Pons (tissue), 1 donor: ENCODE results near the gene CACNA2D3.

Experiments
- DNase-seq: peaks from one replicate; pipeline ENCODE4 v3.0.0-alpha.2; 2016; ENCODE audit warnings: low spot score

The CACNA2D3 gene

DNA sequence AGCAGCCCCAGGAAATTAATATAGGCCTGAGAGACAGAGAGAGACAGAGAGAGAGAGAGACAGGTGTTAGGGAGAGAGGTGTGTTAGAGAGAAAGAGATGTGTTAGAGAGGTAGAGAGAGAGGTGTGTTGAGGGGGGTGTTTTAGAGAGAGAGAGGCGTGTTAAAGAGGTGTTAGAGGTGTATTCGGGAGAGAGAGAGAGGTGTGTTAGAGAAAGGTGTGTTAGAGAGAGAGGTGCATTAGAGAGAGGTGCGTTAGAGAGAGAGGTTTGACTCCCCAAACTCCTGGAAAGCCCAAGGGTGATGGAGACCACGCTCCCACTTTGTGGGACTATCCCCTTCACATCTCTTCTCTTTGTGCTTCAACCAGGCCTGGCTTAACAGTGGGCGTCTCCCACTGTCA lies 95.5 kb downstream of the CACNA2D3 start:
- no peak for DNase-seq

DNA sequence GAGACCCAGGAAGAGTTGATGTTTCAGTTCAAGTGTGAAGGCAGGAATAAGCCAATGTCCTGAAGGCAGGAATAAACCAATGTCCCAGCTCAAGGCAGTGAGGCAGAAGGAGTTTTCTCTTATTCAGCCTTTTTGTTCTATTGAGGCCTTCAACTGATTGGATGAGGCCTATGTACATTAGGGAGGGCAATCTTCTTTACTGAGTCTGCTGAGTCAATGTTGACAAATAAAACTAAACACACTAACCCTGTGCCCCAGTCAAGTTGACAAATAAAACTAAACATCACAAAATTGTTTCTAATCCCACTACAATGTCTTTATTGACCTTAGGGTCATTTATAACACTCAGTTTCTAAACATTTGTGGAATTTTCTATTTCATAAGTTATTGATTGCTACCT lies 100.0 kb downstream of the CACNA2D3 start:
- no peak for DNase-seq

DNA sequence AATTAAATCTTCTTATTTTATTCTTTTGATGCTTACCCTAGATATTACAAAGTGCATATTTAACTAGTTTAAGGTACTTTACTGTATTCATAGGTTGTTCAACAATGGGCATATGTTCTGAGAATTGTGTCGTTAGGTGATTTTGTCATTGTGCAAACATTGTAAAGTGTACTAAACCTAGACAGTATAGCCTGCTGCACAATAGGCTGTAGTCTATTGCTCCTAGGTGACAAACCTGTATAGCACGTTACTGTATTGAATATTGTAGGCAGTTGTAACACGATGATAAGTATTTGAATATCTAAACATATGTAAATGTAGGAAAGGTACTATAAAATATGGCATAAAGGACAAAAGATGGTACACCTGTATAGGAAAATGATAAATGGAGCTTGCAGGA lies 100.7 kb downstream of the CACNA2D3 start:
- DNase-seq = no peak

DNA sequence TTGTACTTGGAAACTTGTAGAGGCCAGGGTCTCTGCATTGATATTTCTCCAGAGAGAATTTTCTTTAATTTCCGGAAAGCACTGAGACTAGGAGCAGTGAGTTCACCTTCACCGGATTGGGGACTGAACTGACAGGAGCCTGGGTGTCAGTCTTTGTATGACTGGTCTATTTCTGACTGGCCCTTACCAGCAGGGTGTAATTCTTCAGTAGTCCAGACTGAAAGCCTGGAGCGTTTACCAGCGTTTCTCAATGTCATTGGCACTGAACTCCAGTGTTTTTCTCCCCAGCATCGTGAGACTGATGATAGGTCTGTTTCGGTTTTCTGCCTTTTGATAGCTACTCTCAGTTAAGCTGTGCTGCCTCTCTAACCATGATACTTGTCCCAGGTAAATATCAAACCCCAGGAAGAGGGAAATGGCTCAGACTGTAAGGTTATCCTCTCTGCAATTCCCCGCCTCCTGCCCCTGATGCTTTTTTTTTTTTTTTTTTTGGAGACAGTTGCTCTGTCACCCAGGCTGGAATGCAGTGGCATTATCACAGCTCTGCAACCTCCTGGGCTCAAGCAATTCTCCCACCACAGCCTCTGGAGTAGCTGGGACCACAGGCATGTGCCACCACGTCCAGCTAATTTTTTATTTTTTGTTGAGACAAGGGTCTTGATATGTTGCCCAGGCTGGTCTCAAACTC lies 103.6 kb downstream of the CACNA2D3 start:
- no peak for DNase-seq

DNA sequence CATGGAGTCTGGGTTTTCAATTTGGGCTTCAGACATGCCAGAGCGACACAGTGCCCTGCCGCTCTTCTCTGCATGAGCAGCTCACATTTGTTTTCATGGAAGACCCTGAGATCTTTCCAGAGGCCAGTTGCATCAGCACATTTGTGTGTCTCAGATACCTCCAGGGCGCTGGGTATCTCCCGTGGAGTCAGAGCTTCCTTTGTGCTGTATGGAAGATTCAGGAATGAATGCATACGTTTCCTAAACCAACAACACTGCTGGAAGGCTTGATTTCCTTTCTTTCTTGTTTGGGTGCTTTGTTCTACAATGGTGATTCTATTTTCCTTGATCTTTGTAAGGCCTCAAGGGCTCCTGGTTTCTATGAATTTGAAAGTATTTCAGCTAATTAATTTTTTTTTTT lies 106.5 kb downstream of the CACNA2D3 start:
- DNase-seq = no peak

DNA sequence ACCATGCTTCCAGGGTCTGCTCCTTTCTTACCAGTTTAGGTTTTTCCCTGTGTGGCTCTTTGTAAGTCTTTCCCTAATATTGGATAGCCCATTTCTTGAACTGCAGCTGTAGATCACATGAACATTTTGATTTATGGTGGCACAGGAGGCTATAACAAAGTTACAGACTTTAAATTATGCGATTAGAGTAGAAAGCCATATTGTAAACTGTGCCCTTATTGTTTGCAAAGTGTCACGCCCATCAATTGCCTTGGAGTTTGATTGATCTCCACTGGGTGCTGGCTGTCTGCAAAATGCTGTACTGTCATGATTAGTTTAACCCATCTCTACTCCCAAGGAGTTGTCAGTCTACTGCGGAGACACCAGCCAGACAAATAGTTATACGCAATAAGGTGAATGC lies 110.3 kb downstream of the CACNA2D3 start:
- no peak for DNase-seq

DNA sequence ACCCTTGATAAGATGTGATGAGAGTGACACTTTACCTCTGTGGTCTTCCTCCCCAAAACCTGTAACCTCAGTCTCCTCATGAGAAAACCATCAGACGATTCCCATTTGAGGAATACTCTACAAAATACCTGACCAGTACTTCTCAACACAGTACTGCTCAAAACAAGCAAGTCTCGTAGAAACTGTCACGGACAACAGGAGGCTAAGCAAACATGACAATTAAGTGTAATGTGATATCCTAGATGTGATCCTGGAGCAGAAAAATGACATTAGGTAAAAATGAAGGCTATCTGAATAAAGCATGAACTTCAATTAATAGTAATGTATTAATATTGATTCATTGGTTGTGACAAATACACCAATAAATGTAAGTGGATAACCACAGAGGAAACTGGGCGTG lies 113.6 kb downstream of the CACNA2D3 start:
- DNase-seq = no peak

DNA sequence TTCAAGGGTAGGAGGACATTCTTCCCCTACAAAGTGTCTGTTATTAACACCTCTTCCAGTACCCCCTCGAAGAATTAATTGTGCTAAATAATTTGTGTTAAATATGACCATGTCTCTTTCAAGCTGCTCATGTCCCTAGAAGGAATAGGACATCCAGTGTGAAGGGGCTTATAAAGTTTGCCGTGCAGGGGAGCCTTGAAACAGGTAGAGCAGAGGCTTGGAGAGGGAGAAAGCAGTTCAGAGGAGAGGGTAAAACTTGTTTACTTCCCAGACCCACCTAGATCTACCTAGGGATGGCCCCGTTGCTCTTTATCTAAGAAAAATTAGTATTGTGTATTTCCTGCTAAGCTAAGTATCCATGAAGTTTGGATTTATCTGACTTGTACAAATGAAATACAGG lies 114.8 kb downstream of the CACNA2D3 start:
- DNase-seq = no peak

DNA sequence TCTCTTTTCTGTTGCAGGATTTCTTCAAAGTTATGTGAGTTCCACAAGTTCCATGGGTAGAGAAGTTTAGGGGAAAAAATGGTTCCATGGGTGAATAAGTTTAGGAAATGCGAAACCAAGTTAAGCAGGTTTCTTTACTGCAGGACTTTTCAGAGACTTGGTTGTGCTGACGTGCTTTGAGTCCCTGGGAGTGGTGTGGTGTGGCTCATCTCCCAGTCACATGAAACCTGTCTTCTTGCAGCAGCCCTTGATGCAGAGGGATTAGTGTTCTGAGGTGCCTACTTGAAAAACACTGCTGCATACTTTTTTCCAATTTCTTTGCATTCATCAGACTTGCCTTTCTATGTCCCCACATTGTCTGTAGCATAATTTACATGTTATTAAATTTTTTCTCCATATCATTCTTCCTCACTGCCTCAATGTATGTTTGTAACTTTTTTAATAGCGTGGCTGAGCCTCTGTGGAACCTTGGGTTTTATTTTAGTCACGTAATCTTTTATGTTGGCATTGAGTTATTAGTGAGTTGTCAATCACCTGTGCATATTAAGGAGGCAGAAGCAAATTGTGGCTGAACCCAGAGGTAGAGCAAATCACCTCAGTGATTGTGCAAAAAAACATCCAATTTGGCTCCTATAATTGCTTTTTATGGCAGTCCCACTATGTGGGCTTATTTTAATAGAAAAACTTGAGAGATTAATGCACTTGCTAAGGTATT lies 115.6 kb downstream of the CACNA2D3 start:
- no peak for DNase-seq

DNA sequence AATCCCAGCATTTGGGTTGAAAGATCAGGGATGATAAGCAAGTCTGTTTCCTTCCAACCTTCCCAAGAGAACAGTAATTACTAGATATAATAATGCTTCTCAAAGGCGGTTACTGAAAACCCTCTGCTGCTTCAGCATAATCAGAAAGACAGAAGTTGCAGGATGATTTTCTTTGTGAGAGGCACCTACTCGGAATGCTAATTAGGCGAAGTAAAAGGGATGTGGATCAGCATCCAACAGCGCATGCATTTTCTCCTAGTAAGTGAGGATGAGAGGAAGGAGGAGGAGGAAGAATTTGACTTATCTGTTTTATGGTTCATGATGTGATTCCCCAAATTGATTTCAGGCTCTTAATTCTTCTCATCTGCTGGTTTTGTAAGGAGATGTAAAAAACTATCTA lies 118.0 kb downstream of the CACNA2D3 start:
- no peak for DNase-seq

DNA sequence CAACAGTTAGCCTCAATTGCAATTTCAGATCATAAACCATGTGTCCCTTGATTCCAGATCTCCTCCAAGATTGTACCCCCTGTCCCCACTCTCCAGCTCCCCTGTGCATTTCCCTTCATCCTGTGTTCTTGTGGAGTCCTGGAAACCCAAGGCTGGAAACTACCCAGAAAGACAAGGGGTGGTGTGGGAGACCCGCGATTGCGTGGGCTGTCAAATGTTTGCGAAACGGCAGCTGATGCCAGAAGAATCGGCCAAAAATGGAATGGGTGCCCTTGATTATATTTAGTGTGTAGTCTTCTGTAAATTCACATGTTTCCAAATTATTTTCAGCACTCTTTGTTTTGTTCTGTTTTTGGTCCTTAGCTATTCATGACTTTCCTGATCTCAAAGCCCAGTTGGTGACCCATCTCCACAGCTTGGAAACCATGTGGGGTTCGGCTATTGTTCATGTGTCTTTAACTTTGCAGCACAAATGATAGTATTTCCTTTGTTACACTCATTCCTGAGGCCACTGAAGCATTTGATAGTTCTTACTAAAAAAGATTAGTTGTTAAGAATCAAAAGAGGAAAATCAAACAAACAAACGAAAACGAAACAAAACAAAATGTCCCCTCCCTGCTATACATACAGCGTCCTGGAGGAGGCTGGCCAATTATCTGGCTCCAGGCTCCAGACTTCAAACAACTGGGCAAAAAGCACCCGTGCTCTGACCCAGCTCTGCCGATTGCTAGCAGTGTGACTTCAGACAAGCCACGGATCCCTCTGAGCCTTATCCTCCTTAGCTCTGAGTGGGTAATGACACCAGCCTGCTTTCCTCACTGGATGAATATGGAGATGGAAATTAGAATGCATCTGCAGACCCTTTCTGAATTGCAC lies 120.9 kb downstream of the CACNA2D3 start:
- no peak for DNase-seq

DNA sequence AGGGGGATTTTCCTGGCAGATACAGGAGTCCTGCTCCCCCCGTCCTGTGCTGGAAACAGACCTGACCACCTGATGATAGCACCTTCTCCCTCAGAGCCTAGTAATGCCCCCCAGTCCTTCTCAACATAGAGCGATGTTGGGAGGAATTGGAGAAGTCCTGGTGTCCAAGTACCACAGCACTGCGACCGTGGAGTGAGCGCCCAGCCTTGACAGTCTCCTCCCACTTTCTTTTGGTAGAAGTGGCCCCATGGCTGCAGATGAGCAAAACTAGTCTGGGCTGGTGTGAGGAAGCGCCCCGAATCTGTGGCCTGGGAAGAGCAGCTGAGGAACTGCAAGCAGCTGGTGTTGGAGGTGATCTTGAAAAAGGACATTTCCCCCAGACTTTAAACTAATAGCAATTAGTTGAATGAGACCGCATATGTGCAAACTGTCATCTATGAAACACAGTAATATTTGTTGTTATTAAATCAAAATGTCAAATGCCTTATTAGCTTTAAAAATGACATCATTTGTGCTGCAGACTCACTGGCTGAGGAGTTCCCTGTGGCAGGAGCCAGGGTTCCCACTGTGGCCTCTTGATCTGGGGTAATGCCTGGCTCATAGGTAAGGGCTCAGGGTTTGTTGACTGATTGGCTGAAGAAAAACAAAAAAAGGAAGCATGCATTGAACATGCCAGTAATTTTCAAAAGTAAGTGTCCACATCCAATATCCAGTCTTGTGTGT lies 121.8 kb downstream of the CACNA2D3 start:
- DNase-seq = no peak

DNA sequence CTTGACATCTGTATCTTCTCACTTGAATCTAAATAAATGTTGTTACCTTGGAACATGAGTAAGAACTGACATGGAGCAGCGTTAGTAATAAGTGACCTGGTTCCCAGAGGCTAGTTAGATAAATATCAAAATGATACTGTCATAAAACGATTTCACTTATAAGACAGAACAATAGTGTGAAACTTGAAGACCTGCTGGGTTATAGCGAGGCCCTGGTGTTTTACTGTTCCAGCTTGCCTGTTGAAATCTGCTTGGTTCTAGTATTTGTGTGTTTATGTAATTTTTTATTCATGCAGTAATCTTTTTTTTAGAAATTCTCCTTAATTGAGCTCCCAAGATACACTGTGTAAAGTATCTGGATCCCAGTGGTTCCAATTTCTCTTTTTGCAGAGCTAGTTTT lies 129.4 kb downstream of the CACNA2D3 start:
- no peak for DNase-seq

DNA sequence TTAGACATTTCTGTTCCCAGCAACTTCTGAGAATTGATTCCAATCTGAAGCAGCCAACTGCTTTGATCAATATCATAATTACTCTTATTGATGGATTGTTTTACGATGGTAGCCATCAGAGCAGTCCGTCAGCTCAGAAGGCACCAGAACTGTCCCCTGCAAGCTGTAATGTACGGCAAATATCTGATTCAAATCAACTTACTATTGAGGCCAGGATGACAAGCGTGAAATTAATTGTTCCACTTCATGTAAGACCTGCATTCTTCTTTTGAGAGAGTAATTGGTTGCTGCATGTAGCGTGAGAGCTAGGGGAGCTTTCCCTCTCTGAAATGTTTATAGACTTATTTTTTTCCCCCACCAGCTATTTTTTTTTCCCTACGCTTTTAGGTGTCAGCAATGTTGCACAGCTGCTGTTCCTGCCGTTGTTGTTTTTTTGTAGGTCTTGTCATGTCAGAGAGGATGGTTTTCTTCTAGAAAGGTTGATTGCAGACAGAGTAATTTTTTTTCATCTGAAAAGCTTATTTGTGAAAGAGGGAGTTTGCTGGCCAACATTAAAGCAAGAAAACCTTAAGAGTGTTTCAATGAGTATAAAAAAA lies 134.9 kb downstream of the CACNA2D3 start:
- DNase-seq = no peak

DNA sequence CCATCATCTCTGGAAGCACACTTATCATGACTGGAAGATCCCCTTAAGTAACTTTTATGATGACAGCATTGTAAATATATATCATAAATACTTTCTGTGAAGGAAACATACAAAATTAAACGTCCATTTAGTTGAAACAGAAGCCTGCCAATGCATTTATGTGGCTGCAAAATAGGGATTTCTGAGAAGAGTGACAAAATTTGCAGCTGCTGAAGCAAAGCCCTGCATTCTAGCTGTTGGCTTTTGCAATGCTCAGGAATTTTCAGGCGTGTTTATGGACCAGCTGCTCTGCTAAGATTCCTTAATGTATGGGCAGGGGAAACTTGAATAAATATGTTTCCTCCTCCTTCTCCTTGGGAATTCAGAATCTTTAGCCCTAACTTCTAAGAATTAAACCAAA lies 137.3 kb downstream of the CACNA2D3 start:
- DNase-seq = no peak

DNA sequence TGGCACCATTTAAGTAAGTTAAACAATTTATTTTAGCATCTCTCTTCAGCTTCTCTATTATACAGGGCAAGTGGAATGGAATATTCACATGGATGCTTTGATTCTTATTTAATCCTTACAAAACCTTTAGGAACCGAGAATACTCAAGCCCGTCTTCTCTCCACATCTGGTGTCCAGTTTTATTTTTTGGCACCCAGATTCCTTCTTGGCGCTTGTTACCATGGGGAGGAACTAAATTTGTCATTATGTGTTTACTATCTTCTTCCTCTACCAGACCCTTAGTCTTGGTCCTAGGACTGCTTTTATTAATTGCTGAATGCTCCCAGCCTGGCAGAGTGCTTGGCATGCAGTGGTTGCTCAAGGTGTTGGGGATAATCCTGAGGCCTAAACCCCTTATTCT lies 138.8 kb downstream of the CACNA2D3 start:
- no peak for DNase-seq

DNA sequence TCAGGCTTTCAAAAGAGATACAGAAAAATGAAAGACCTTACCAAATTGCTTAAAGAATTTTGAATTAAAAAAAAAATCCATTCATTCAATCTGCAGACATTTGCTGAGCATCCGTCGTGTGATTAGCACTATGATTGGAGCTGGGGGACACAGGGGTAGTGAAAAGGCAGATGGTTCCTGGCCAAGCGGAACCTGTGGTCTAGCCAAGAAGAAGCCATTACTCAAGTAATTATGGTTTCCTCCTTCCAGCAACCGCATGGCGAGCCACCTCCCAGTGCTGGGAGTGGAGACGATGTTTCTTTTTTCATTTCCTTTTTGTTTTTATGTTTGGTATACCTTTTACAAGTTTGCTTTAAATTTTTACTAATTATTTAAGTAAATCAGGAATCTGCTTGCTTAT lies 140.2 kb downstream of the CACNA2D3 start:
- DNase-seq = no peak

DNA sequence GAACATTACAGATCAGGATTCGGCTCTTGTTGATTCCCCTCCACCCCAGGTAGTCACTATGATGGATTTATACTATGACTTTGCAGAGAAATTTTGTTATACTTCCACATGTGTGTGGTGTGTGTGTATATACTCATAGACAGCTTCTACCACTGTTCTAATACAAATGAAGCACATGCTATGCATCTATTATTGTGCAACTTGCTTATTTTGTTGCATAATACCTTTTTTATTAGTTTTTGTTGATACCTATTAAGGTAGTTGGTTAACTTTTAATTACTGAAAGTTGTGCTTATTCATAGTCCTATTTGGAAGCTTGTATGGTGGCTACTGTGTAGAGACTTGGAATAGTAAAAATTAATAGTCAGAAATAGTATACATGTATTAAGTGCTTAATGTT lies 140.6 kb downstream of the CACNA2D3 start:
- no peak for DNase-seq

DNA sequence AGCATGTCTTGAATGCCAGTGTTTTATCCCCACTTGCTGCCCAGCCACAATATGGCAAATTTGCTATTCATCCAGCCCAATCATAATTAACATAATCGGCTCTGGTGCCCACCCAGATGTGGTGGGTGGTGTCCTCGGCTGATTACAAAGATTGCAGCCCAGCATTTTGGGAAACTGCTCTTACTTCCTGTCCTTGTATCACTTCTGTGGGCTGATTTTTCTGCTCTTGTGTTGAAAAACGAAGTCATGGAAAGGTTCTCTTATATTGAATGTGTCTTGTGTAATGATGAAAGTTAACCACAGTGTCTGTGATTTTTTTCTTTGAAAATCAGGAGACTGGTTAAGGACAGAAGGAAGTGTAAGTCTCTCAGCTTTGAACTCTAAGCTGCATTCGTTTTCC lies 141.7 kb downstream of the CACNA2D3 start:
- no peak for DNase-seq

DNA sequence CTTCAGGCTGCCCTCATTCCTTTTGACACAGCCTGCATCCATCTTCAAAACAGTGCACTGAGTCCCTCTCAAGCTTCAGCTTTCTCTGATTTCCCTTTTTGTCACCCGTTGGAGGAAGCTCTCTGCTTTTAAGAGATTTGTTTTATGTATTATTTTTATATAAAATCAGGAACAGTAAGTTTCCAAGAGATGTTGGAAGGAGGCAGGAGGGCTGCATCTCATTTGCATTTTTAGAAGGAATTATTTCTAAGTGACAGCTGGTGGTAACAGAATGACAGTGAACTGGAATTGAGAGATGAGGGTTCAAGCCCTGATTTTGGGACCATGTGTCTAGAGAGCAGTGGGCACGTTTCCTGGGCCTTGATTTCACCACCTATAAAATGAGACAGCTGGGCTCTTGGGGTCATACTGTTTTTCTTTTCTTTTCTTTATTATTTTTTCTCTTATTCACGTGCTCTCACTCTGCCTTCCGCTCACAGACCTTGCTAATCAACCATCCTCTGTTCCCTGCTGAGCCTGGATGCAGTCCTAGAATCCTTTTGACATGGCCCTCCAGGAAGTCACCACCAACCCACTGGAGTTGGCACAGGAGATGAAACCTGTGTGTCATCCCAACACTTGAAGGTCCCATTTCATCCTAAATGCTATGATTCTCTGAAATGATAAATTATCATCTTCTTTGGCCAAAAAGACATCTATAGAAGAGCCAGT lies 148.6 kb downstream of the CACNA2D3 start:
- no peak for DNase-seq

DNA sequence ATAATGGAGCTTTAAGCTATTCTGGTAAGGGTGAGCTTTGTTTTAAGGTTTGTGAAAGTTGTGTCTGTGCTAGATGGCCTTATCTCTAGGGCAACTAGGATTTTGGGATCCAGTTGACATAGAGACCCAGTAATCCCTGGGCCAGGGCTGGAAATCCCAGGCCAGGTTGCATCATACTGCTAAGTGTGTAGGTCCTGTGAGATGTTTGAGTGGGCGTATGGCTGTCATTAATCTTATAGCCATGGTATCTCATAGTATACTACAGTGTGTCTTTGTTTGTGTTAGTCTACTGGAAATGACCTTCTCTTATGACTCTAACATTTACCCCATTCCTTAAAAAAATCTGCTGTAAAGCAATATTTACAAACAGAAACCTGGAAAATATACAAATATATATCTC lies 151.4 kb downstream of the CACNA2D3 start:
- no peak for DNase-seq
